AG10803 (cell line): ENCODE data around the gene KRTAP13-2.

ENCODE experiments used
- DNase-seq: peaks from one replicate; pipeline ENCODE4 v3.0.0; 2010; ENCODE audit warnings: low read depth
- H3K4me3 ChIP-seq: 2 replicates; pipeline ENCODE4 v1.5.1; 2011; ENCODE audit warnings: mild to moderate bottlenecking, low read length, control low read depth
- CTCF ChIP-seq: conservative IDR thresholded peaks from 2 replicates; pipeline ENCODE4 v1.5.1; 2011; ENCODE audit warnings: mild to moderate bottlenecking, low read length, control low read depth, inconsistent platforms

The KRTAP13-2 gene

GRCh38 chr21:30329203-30329875, 42.7 kb downstream of the KRTAP13-2 start:
- no peak for DNase-seq
- TF ChIP-seq CTCF = no peak
- no peak overlapping the region for H3K4me3 ChIP-seq

- no peak overlapping the region for H3K4me3 ChIP-seq
- no peak for DNase-seq
- no peak for TF ChIP-seq CTCF
These were observed 45.7 kb downstream of the KRTAP13-2 start for GRCh38 chr21:30326390-30326789.
